ENCODE results near the gene PITPNM1. TPM values are rescaled to one million over a fixed set of nuclear protein-coding genes. Genes with fewer than 3 reads are reported as not detected.
"Not testable (repeated sequence)": the region's sequence is repeated elsewhere in the genome, so short reads cannot be mapped to it uniquely, and the experiment has no call there.

PITPNM1 gene
- polyA plus RNA-seq, 3 donors = 21.5 to 26.4 (median 23.8) TPM

- DNase-seq (ENCODE audit: low read depth in 3 of 3, low spot score in 2 of 3) = no peak
Observed at GRCh38 chr11:67523556-67524479, 18.7 kb upstream of the PITPNM1 start.

- no peak for DNase-seq (ENCODE audit: low read depth in 3 of 3, low spot score in 2 of 3)
Observed at GRCh38 chr11:67522844-67523555, 17.8 kb upstream of the PITPNM1 start, which contains the start of gene CABP2. TSS of gene CABP2 (minus strand) at chr11:67523446. CDS start at chr11:67523326, 120 bp downstream.

- DNase-seq (ENCODE audit: low read depth in 3 of 3, low spot score in 2 of 3) = no peak
Observed at GRCh38 chr11:67522338-67522737, 17.2 kb upstream of the PITPNM1 start.

GRCh38 chr11:67521924-67522323, 16.8 kb upstream of the PITPNM1 start:
- DNase-seq (ENCODE audit: low read depth in 3 of 3, low spot score in 2 of 3) = no peak

GRCh38 chr11:67520856-67521824, 16.0 kb upstream of the PITPNM1 start:
- DNase-seq (ENCODE audit: low read depth in 3 of 3, low spot score in 2 of 3) = no peak

- no peak for DNase-seq (ENCODE audit: low read depth in 3 of 3, low spot score in 2 of 3)
Observed at GRCh38 chr11:67519726-67520125, 14.6 kb upstream of the PITPNM1 start.

GRCh38 chr11:67517784-67518552, 12.8 kb upstream of the PITPNM1 start:
- DNase-seq (ENCODE audit: low read depth in 3 of 3, low spot score in 2 of 3) = no peak

- DNase-seq (ENCODE audit: low read depth in 3 of 3, low spot score in 2 of 3) = no peak
Observed at GRCh38 chr11:67516806-67517205, 11.6 kb upstream of the PITPNM1 start.

GRCh38 chr11:67514116-67514515, 9.0 kb upstream of the PITPNM1 start:
- DNase-seq (ENCODE audit: low read depth in 3 of 3, low spot score in 2 of 3) = no peak

- not testable (repeated sequence) for DNase-seq (ENCODE audit: low read depth in 3 of 3, low spot score in 2 of 3)
Observed at GRCh38 chr11:67511558-67511957, 6.4 kb upstream of the PITPNM1 start.

GRCh38 chr11:67510023-67510345, 4.8 kb upstream of the PITPNM1 start:
- DNase-seq (ENCODE audit: low read depth in 3 of 3, low spot score in 2 of 3) = no peak

- DNase-seq (ENCODE audit: low read depth in 3 of 3, low spot score in 2 of 3) = peak; percentile 87 to 91 (median 89)
Observed at GRCh38 chr11:67508486-67509121, 3.4 kb upstream of the PITPNM1 start.

- peak; percentile 90 to 97 (median 93) for DNase-seq (ENCODE audit: low read depth in 3 of 3, low spot score in 2 of 3)
Observed at GRCh38 chr11:67507864-67508485, 2.8 kb upstream of the PITPNM1 start, which contains the start of gene CDK2AP2. TSS of gene CDK2AP2 (minus strand) at chr11:67508162. CDS start at chr11:67508082, 80 bp downstream.

GRCh38 chr11:67507242-67507863, 2.2 kb upstream of the PITPNM1 start:
- no peak for DNase-seq (ENCODE audit: low read depth in 3 of 3, low spot score in 2 of 3)

GRCh38 chr11:67506426-67507051, 1.4 kb upstream of the PITPNM1 start:
- DNase-seq (ENCODE audit: low read depth in 3 of 3, low spot score in 2 of 3) = no peak

GRCh38 chr11:67505605-67506396, 638 bp upstream of the PITPNM1 start:
- DNase-seq (ENCODE audit: low read depth in 3 of 3, low spot score in 2 of 3) = peak in 1 of 3 donors; percentile 70

Measured in right renal cortex interstitium (tissue), 3 donors.